HepG2 (cell line): Measurements from ENCODE around the gene ZNF316. TPM values are rescaled to one million over a fixed set of nuclear protein-coding genes. Genes with fewer than 3 reads are reported as not detected.

ENCODE experiments used
- ATAC-seq: fragments of 200-7000 bp; cut with Tn5 transposase; 3 replicates; pipeline ENCODE4 v1.9.1; 2020; ENCODE audit warnings: mild to moderate bottlenecking, moderate library complexity
- BruUV-seq: library from RNA; stranded (reverse); fragments of 400-500 nt; replicated peaks from 2 replicates; lab custom pipeline; 2021; lab: Mats Ljungman, UMichigan
- CTCF ChIA-PET: fragments of 300-600 bp; formaldehyde crosslinking; extraction: SDS; loops from one replicate; lab custom pipeline; 2021; ENCODE audit warnings: low total read pairs, inconsistent platforms, low intra/inter-chr PET ratio; lab: Yijun Ruan, JAX
- POLR2A ChIA-PET: fragments of 350-600 bp; sonication (Branson Sonifier 250); formaldehyde crosslinking; loops from one replicate; lab custom pipeline; 2020; ENCODE audit warnings: antibody characterized with exemption, inconsistent platforms; lab: Yijun Ruan, JAX
- DNase-seq: peaks from one replicate; pipeline ENCODE4 v3.0.0-alpha.2; 2015; ENCODE audit warnings: low spot score
- FAIRE-seq: peaks from 3 replicates; lab custom pipeline; 2011; peaks lifted over from hg19 to GRCh38; lab: Jason Lieb, UNC
- H2AFZ ChIP-seq: one replicate; pipeline ENCODE4 v1.6.1; 2011; ENCODE audit warnings: low read length, inconsistent platforms
- H3K27ac ChIP-seq: fragments of 300-600 bp; 3 replicates; pipeline ENCODE4 v1.8.0; 2011; ENCODE audit warnings: mixed run types, mild to moderate bottlenecking, mixed read lengths, low read length, inconsistent platforms; ENCODE audit not compliant: insufficient read depth; ENCODE audit errors: extremely low read length
- H3K27me3 ChIP-seq, 2 experiments: fragments of 200-600 bp in 1 of 2; 2 replicates in 1 of 2; 3 replicates in 1 of 2; pipeline versions ENCODE4 v1.6.0 to v1.8.0; 2011; ENCODE audit warnings: low read length in 2 of 2, mild to moderate bottlenecking in 2 of 2, moderate library complexity in 2 of 2, inconsistent platforms in 1 of 2; ENCODE audit not compliant: insufficient read depth in 2 of 2, control insufficient read depth in 1 of 2
- H3K36me3 ChIP-seq, 2 experiments: fragments of 200-600 bp in 1 of 2; replicated peaks in 1 of 2; 2 replicates in 1 of 2; 3 replicates in 1 of 2; pipeline versions ENCODE4 v1.5.1 to v1.8.0; 2011; ENCODE audit warnings: low read length in 2 of 2, inconsistent platforms in 1 of 2; ENCODE audit not compliant: insufficient read depth in 2 of 2, control insufficient read depth in 1 of 2
- H3K4me1 ChIP-seq: 2 replicates; pipeline ENCODE4 v1.5.1; 2012; ENCODE audit warnings: low read length, inconsistent platforms; ENCODE audit not compliant: insufficient read depth
- H3K4me2 ChIP-seq: 2 replicates; pipeline ENCODE4 v1.6.0; 2011; ENCODE audit warnings: low read depth, low read length, inconsistent platforms
- H3K4me3 ChIP-seq, 3 experiments: fragments of 200-600 bp in 1 of 3; sonication (generic), shearing (Covaris generic) in 1 of 3; replicated peaks in 1 of 3; 2 replicates each; pipeline ENCODE4 v1.5.1; 2011 to 2016; ENCODE audit warnings: low read length in 3 of 3, inconsistent platforms in 2 of 3, low read depth in 2 of 3, mild to moderate bottlenecking in 2 of 3, control low read depth in 1 of 3, mixed read lengths in 1 of 3; ENCODE audit not compliant: insufficient read depth in 1 of 3
- H3K79me2 ChIP-seq: one replicate; pipeline ENCODE4 v1.6.1; 2011; ENCODE audit warnings: low read length, inconsistent platforms; ENCODE audit not compliant: insufficient read depth
- H3K9ac ChIP-seq: 2 replicates; pipeline ENCODE4 v1.6.0; 2011; ENCODE audit warnings: mild to moderate bottlenecking, low read depth, low read length, inconsistent platforms; ENCODE audit not compliant: insufficient read depth
- H3K9me3 ChIP-seq: 2 replicates; pipeline ENCODE4 v1.5.1; 2012; ENCODE audit warnings: mild to moderate bottlenecking, low read length
- H4K20me1 ChIP-seq: 2 replicates; pipeline ENCODE4 v1.6.0; 2011; ENCODE audit warnings: inconsistent platforms, mild to moderate bottlenecking, low read length, moderate library complexity; ENCODE audit not compliant: insufficient read depth
- ARID5B ChIP-seq: IDR thresholded peaks from 2 replicates; pipeline ENCODE4 v1.4.0; 2020; ENCODE audit warnings: mild to moderate bottlenecking, missing genetic modification reagents
- CREB3 ChIP-seq: sonication (generic); formaldehyde crosslinking; IDR thresholded peaks from 2 replicates; pipeline ENCODE4 v1.5.0; 2020; ENCODE audit warnings: missing genetic modification reagents
- GZF1 ChIP-seq: sonication (generic); formaldehyde crosslinking; IDR thresholded peaks from 2 replicates; pipeline ENCODE4 v1.5.1; 2020; ENCODE audit warnings: mild to moderate bottlenecking, missing genetic modification reagents
- SMAD9 ChIP-seq: sonication (generic); formaldehyde crosslinking; IDR thresholded peaks from 2 replicates; pipeline ENCODE4 v1.5.1; 2020; ENCODE audit warnings: mild to moderate bottlenecking, missing genetic modification reagents
- ZMYM4 ChIP-seq: sonication (generic); formaldehyde crosslinking; IDR thresholded peaks from 2 replicates; pipeline ENCODE4 v1.8.1; 2023; ENCODE audit warnings: mild to moderate bottlenecking, missing genetic modification reagents
- ZNF143 ChIP-seq: sonication (generic); formaldehyde crosslinking; IDR thresholded peaks from 2 replicates; pipeline ENCODE4 v1.4.0; 2020; ENCODE audit warnings: missing genetic modification reagents
- ZNF276 ChIP-seq: sonication (generic); formaldehyde crosslinking; IDR thresholded peaks from 2 replicates; pipeline ENCODE4 v1.4.0; 2020; ENCODE audit warnings: mild to moderate bottlenecking, low read depth, missing genetic modification reagents
- ZNF496 ChIP-seq: sonication (generic); formaldehyde crosslinking; IDR thresholded peaks from 2 replicates; pipeline ENCODE4 v1.8.1; 2023; ENCODE audit warnings: mild to moderate bottlenecking, moderate library complexity, missing genetic modification reagents; ENCODE audit not compliant: insufficient replicate concordance
- ZNF501 ChIP-seq: sonication (generic); formaldehyde crosslinking; IDR thresholded peaks from 2 replicates; pipeline ENCODE4 v1.5.1; 2020; ENCODE audit warnings: mild to moderate bottlenecking, moderate library complexity, missing genetic modification reagents
- WGBS: methylation state at CpG from one replicate; pipeline ENCODE4 v1.1.6; 2017; ENCODE audit warnings: low lambda C conversion rate; 5-methylcytosine and 5-hydroxymethylcytosine counted together
- in situ Hi-C: cut with HindIII; loops from 2 replicates; pipeline ENCODE4 v1.10.0; 2017; ENCODE audit warnings: low pct_unique_long_range_greater_than_20kb; ENCODE audit not compliant: extremely low pct_ligation_motif_present
- intact Hi-C: fragments of 100-400 bp; cut with micrococcal nuclease; formaldehyde crosslinking; loops from one replicate; pipeline ENCODE4 v1.10.0; 2022; ENCODE audit not compliant: unreplicated experiment
- polyA plus RNA-seq, 8 experiments: library from polyadenylated mRNA; depleted of rRNA in 3 of 8; stranded (reverse) in 7 of 8; unstranded in 1 of 8; fragments of >200 nt; fragmentation: Illumina TruSeq in 4 of 8; extraction: Trizol in 4 of 8; gene quantifications; 2 replicates each; pipeline versions ENCODE4 v1.2.1 to v1.2.3, GENCODE V29; 2011 to 2016; ENCODE audit warnings: low read depth in 4 of 8, missing spikeins in 1 of 8, mixed read lengths in 1 of 8; ENCODE audit not compliant: insufficient read depth in 1 of 8
- total RNA-seq, 5 experiments: library from RNA; depleted of rRNA; stranded (reverse); fragments of >200 nt; fragmentation: Illumina TruSeq; extraction: Trizol; gene quantifications; 2 replicates each; pipeline ENCODE4 v1.2.3, GENCODE V29; 2016; ENCODE audit warnings: low read depth in 1 of 5

The ZNF316 gene
- total and polyA plus RNA-seq, 2 of the 13 experiments (the other 11 are each of a cell fraction or from before 2014, with no cell fraction given) = 4.3 to 9.9 TPM

- TF ChIP-seq CREB3 (CRISPR knock-in tag) (peak; percentile 58; the same call in 1 of the 2 replicates), ZMYM4 (0 out of 2 replicates have a peak, but pooled peaks have one; percentile 44), ARID5B (CRISPR knock-in tag) (no peak)
Measured at GRCh38 chr7:6615723-6616555, 21.2 kb upstream of the ZNF316 start (continued).

- Histone ChIP-seq H3K9ac (no peak overlapping the region), H4K20me1 (no peaks in the 10 kb centered on the region), H3K27me3 (no peaks in the 10 kb centered on the region; a peak in 2 of 5 replicates), H3K9me3 (no peaks in the 10 kb centered on the region), H3K4me1 (peaks cover 21% of the 10 kb centered on the region), H3K4me2 (peak overlapping the region; percentile 85; the same call in 1 of the 2 replicates), H3K4me3 (0 out of 6 replicates have a peak overlapping the region, but pooled peaks of 1 of the 3 experiments have one; percentile 1), H3K27ac (no peak overlapping the region), H2AFZ (no peak overlapping the region), H3K36me3 (peaks cover 3 to 5% of the 10 kb centered on the region in 2 experiments; a peak in 3 of 5 replicates), H3K79me2 (no peaks in the 10 kb centered on the region)
- intact Hi-C loops = no loop called here
- 83% methylated on average over 10 of the region's 20 CpGs for WGBS
- ATAC-seq (no peak), DNase-seq (no peak), FAIRE-seq (no peak)
- CTCF ChIA-PET = no interaction called here
- POLR2A ChIA-PET = no interaction called here
- in situ Hi-C loops = no loop called here
- TSS peak; percentile 36 for BruUV-seq
- TF ChIP-seq ZNF501 (CRISPR knock-in tag) (no peak), ZNF143 (no peak), SMAD9 (CRISPR knock-in tag) (no peak), ZNF276 (CRISPR knock-in tag) (no peak), GZF1 (CRISPR knock-in tag) (no peak), ZNF496 (CRISPR knock-in tag) (no peak), CREB3 (CRISPR knock-in tag) (no peak)
Measured at GRCh38 chr7:6616854-6617643, 20.1 kb upstream of the ZNF316 start.
